Measurements from ENCODE around the gene BCL6.

- TF ChIP-seq CTCF (IDR thresholded peaks at IDR 0.05) (no peak), POLR2A (IDR thresholded peaks at IDR 0.05) (no peak)
These were observed 11.9 kb downstream of the BCL6 start for GRCh38 chr3:187733371-187733770.

All from uterus (tissue), 2 donors.